ELF-1 (cell line): ENCODE results near the gene IFNE.

Source experiments
- DNase-seq: peaks from one replicate; pipeline ENCODE4 v3.0.0-alpha.2; 2016; ENCODE audit warnings: low read depth, low spot score

IFNE gene

GRCh38 chr9:21482213-21482612 is at the start of gene IFNE:
TSS of gene IFNE (minus strand) at chr9:21482313. CDS start at chr9:21481694, 619 bp downstream.
- no peak for DNase-seq

GRCh38 chr9:21528123-21528808 is 46.2 kb upstream of the IFNE start:
- no peak for DNase-seq

GRCh38 chr9:21527579-21527978 is 45.5 kb upstream of the IFNE start:
- DNase-seq, result no peak

GRCh38 chr9:21525174-21525573 is 43.1 kb upstream of the IFNE start:
- no peak for DNase-seq

GRCh38 chr9:21524099-21524830 is 42.2 kb upstream of the IFNE start:
- no peak for DNase-seq

GRCh38 chr9:21523021-21524014 is 41.2 kb upstream of the IFNE start:
- no peak for DNase-seq

- DNase-seq, result no peak
These were observed 40.2 kb upstream of the IFNE start for GRCh38 chr9:21522348-21522747.

GRCh38 chr9:21521448-21521847 is 39.3 kb upstream of the IFNE start:
- no peak for DNase-seq

- no peak for DNase-seq
These were observed 38.6 kb upstream of the IFNE start for GRCh38 chr9:21520501-21521228.

GRCh38 chr9:21519855-21520434 is 37.8 kb upstream of the IFNE start:
- DNase-seq, result no peak

- no peak for DNase-seq
These were observed 34.7 kb upstream of the IFNE start for GRCh38 chr9:21516796-21517195.

- DNase-seq, result no peak
These were observed 31.3 kb upstream of the IFNE start for GRCh38 chr9:21513431-21513830.

- DNase-seq, result no peak
These were observed 28.7 kb upstream of the IFNE start for GRCh38 chr9:21510806-21511205.

- no peak for DNase-seq
These were observed 25.3 kb upstream of the IFNE start for GRCh38 chr9:21507483-21507790.

GRCh38 chr9:21506626-21507482 is 24.7 kb upstream of the IFNE start:
- DNase-seq, result no peak

- no peak for DNase-seq
These were observed 23.5 kb upstream of the IFNE start for GRCh38 chr9:21505425-21506179.

- peak; percentile 4 for DNase-seq
These were observed 22.8 kb upstream of the IFNE start for GRCh38 chr9:21504894-21505293.

GRCh38 chr9:21504113-21504512 is 22.0 kb upstream of the IFNE start:
- DNase-seq, result no peak

GRCh38 chr9:21502586-21502985 is 20.5 kb upstream of the IFNE start:
- DNase-seq, result no peak

GRCh38 chr9:21499912-21500311 is 17.8 kb upstream of the IFNE start:
- DNase-seq, result no peak
